Activated T-helper 1 cell treated with Interleukin-2 at 50 U/mL for 16 hours (primary cell): ENCODE data around the gene RTEL1.
A peak's percentile ranks its signal among the peaks of the same experiment; 100 is the strongest.

Experiments
- DNase-seq: peaks from one replicate; pipeline ENCODE4 v3.0.0-alpha.2; 2020; ENCODE audit warnings: low read depth

Gene RTEL1

DNA sequence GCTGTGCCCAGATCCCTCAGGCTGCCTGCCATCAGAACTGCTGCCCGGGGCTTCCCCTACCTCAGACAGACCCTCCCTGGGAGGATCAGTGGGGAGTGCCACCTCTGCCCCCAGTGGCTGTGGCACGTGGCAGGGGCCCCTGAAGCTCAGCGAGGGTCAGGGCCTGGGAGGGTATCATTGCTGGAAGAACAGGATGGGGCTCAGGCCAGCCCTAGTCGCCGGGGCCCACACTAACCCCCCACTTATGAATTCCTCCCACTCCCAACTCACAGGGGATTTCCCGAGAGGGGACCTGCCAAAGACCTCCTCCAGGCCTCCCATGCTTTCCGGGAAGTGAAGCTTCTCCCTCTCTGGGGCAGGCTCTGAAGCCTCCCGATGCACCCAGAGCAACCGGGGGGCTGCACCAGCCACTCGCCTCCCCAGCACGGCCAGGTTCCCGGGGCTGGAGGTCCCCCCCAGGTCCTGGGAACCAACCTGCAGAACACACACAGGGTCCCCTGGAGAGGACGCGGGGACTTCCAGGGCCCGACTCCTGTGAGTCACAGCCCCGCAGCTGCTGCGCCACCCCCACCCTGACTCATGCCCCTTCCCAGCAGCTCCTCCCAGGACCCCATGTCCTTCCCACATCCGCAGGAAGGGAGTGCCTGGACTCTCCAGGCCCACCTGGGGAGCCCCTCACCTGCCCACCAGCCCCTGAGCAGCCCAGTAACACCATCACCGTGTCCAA, 40.8 kb downstream of the RTEL1 start:
- DNase-seq = no peak

DNA sequence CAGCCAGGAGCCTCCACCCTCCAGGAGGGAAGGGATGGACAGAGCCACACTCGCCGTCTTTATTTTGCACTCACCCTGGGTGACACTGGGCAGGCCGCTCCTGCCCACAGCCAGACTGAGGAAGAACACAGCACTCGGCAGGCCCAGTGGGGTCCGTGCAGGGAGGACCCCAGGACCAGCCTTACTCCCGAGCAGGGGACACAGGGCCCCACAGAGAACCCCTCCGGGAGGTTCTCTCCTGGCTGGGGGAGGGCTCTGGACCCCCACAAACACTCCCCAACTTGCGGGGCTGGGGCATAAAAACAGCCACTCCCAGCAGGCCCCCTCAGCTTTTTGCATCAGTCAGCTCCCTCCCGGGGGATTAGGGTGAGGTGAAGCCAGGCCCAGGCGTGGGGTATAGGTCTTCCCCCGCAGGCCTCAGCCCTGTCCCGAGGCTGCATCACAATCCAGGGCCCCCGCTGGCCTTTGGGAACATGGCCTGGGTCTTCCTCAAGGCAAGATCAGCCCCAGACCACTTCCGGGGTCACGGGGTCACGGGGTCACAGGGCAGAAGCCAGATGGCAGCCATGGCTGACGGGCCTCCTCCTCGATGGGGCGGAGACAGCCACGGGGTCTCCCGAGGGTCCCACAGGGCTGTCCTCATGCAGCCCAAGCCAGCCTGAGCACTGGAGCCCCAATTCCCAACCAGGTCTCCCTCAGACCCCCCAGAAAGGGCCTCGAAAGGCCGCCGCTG, 41.5 kb downstream of the RTEL1 start:
- no peak for DNase-seq

DNA sequence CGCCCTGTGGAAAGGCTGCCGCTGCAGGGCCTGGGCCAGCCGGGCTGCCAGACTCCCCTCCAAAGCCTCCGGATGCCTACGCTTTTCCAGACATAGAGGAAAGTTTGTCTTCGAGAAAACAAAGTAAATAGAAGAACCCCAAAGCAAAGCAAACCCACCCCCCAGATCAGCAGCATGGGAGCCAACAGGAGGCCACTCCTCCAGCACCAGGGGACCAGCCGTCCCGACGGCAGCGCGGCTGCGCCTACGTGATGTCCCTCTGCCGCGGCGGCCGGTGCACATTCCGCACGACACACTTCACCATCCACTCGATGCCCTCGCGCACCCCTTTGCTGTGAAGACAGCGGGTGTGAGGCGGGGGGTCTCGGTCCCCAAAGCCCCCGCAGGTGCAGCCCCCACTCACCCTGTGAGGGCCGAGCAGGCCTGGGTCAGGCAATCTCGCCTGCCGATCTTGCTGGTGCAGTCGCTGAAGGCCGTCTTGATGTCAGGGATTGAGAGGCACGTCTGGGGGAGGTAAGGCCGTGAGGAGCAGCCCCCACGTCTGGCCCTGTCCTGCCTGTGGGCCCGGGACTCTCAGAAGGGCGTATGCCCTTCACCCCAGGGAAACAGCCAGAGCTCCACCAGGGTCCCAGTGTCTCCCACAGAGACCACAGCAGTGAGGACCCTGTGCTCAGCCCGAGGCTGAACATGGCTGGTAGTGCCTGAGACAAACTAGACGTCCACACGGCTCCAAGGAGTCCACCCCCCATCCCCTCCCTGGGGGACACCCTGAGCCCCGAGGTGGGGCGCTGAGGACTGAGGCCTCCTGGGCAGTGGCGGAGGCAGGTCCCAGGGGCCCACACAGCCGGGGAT, 42.3 kb downstream of the RTEL1 start:
- no peak for DNase-seq

DNA sequence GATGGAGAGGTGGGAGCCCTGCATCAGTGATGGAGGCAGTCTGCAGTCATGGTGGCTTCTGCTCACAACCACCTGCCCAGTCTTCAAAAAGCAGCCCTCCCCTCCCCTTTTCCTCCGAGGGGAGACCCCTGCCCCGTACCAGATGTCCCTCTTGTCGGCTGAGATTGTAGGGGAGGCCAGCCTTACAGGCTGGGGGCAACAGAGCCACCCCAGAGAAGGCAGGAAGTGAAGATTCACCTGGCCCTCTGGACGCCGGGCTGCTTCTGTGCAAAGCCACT, 42.9 kb downstream of the RTEL1 start:
- DNase-seq = no peak

DNA sequence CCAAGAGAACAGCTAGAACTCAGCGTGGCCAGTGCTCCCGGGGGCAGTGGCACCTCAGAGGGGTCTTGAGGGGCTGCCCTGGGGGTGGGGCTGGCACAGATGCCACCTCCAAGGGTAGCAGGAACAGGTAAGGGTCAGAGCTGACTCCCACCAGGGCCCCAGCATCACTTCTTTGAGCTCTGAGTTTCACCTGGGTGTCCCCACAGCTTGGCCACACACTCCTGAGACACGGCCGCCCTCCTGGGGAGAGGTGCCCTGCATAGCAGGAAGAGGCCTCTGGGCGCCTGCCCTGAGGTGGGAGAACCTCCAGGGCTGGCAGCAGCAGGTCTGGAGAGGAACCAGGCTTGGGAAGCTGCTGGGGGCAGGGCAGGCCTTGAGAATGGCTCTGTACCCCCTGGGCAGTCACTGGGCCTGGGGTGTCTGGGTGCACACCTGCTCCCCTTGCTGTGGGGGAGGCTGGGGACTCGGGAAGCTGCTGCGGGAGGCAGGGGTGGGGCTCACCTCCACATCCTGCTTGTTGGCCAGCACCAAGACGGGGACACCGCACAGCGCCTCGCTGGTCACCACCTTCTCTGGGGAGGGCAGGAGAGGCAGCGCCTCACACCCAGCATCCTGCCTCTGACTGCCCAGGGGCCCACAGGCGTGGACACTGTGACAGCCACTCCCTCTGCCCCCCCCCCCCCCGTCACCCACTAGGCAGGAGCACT, 43.4 kb downstream of the RTEL1 start:
- DNase-seq = no peak

DNA sequence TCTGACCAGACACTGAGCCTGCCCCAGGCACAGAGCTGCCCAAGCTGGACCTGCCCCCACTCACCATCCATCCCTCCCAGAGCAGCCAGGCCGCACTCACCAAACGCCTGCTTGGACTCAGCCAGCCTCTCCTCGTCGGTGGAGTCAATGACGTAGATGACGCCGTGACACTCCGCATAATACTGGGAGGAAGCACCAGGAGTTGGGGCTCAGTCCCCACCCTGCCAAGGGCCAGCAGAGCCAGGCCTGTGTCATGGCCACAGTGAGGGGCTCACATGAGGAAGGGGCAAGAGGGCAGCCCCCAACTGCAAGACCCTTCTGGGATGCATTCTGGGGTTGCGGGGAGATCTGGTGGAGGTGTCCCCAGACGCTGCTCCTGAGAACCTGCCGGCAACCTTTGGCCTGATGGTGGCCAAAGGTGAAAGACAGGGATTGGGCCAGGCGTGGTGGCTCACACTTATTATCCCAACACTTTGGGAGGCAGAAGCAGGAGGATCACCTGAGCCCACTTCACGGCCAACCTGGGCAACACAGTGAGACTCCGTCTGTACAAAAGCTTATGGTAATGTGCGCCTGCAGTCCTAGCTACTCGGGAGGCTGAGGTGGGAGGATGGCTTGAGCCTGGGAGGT, 44.0 kb downstream of the RTEL1 start:
- DNase-seq = no peak

DNA sequence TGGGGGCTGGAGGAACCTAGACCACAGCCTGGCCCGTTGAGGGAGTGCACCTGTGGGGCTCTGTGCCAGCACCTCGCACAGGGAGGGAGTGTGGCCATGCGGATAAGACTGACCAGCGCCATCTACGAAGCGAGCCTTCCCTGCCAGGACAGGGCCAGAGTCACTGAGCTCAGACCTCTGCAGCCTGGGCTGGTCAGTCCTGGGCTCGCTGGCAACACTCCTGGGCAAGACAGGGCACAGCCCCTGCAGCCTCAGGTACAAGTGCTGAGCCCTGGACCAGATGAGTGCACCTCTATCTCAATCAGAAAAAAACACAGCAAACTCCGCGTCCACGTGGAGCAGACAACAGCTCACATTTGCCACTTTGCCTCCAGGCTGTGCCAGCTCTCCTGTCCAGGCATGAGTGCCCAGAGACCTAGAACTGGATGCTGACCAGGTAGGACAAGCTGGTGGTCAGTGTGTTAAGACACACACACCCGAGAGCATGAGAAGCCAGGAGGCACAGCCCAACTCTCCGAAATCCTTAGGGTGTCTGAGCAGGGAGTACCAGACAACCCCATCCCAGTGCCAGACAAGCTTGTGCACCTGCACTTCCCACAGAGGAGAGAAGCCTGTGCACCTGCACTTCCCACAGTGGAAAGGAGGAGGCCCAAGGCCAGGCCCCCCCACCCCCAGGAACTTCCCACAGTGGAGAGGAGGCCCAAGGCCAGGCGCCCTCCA, 44.8 kb downstream of the RTEL1 start:
- no peak for DNase-seq

DNA sequence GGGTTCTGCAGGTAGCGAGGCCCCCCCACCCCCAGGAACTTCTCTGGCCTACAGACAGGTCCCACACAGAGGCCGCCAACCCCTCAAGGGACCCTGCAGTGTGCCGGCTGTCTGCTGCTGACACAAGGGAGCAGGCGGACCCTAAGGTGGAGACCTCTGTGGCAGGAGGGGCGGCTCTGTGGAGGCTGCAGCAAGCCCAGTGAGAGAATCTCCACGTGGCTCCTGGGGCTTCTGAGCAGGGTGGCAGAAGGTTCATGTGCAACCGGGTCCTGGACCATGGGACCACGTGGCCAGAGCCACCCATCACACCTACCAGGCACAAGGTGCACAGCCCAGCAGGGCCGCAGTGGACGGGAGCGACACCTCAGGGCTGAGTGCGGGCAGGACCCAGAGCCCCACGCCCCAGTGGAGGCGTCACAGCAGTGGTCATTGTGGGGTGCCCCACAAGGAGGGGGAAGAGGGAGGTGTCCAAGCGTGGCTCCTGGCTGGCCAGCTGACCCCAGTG, 45.4 kb downstream of the RTEL1 start:
- DNase-seq = no peak

DNA sequence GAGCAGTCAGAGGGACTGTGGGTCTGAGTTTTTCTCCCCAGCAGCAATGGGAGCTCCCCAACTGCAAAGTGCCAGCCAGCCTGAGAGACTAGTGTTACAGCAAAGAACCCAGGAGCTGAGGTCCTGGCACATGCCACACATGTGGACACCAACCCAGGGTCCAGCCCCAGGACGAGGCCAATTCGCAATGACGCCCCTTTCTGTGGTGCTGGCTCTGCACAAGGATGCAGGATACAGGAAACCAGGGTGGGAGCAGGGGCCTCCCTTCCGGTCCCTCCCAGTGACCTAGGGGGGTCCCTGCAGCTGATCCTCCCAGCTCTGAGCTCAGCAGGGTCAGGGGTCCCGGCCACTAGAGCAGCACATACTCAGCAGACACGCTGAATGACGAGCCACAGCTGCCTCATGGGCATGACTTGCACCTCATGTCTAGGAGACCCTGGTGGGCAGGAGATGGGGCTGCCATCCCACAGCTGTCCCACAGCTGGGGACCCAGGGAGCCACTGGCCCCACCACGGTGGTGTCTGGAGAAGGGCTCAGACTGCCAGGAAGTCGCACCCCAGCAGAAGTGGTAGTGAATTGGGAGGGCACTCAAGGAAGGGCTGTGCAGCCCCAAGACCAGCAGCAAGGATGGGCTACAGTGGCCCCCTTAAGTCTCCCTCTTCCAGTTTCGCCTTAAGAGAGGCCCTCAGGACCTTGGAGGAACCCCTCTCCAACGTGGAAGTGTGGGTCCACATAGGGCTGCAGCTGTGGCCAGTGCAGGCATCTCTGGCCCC, 46.0 kb downstream of the RTEL1 start:
- DNase-seq = no peak

DNA sequence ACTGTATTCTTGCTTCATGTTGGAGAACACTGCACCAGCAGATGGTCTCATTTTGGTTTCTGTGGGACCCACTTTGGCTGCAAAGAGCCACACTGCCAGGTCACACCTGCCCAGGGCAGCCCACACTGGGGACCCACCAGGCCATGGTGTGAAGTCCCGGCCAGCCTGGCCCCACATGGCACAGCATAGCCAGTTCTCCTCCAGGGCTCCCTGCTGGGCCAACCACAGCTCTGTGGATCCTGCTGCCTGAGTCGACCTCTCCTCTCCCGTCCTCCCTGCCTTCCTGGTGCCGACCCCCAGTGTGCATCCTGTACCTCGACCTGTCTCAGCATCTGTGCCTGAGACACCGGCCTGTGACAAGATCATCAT, 46.6 kb downstream of the RTEL1 start:
- no peak for DNase-seq

DNA sequence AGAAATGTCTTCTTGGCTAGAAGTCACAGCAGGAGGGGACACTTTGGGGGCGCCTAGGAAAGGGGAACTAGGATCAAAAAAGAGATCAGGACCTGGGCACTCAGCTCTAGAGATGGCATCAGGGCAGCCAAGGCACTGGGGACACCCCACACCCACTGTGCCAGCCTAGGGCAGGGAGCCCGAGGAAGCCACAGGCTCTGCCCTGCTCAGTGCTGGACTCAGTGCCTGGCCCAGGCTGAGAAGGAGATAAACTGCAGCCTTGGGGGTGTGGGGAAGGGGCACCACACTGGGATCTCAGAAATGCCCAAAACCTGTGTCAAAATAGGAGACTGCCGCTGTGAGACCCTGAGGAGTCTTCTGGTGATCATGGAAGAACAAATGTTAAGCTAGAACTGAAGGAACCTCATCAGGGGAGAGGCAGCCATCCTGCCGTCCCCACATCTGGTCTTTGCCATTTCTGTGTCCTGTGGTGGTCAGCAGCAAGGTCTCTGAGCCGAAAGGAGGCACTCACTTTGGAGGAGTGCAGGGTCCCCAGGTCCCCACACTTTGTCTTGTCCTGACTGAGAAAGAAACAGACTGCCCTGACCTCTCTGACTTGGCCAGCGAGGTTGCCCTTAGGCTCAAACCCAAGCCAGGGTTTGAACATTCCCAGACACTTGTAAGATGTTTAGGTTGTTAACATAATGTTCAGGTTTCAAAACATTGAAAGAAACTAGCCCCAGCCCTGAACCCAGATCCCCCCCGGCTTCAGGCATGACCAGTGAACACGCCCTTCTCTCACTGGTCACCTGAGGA, 47.3 kb downstream of the RTEL1 start:
- DNase-seq = no peak

DNA sequence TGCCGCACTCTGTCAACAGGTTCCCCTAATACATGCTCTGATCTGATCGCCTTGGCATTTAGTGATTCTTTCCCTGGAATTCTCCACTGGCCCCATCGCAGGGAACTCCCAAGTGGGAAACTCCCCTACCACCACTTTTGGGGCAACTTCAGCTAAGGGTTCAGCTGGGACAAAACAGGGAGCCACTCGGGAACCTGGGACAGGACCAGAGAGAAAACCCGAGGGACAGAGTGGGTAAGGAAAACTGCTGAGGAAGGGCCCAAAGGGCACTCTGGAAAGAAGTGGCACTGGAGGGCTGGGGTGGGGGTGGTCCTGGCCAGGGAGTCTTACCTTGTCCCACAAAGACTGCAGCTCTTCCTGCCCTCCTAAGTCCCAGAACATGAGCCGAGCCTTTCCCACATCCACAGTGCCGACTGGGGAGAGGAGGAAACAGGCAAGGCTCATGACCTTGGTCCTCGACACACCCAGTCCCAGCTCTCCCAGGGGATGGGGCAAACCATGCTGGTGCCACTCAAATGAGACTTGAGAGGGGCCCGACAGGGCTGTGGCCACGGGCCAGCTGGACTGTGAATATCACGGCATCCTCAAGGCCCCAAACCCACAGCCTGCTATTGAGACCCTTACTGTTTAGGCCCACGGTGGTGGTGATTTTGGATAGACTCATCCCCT, 48.0 kb downstream of the RTEL1 start:
- no peak for DNase-seq

DNA sequence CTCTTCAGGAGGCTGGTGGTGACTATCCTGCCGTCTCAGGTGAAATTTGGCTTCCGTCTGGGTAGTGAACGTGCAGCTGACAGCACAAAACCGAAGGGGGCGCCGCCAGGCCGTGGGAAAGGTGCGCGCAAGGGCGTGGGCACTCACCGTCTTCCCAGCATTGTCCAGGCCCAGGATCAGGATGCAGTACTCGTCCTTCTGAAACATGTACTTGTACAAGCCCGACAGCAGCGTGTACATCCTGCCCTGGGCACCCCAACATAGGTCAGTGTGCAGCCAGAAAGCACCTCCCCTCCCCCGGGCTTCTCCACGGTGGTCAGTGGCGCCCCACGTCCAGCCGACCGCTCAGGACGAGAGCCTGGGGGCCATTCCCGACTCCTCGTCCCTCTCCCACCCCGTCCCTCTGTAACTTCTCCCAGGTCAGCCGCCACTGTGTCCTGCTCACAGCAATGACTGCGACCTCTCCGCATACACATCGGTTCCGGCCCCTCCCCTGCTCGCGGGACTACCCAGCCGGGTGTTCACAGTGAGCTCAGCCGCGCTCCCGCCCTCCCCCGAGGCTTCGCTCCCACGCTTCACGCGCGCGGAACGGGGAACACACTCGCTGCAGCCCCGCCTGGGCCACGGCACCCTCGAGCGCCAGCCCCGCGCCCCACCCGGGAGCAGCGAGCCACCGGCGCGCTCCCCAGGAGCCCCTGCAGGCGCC, 48.9 kb downstream of the RTEL1 start:
- peak; percentile 47 for DNase-seq

DNA sequence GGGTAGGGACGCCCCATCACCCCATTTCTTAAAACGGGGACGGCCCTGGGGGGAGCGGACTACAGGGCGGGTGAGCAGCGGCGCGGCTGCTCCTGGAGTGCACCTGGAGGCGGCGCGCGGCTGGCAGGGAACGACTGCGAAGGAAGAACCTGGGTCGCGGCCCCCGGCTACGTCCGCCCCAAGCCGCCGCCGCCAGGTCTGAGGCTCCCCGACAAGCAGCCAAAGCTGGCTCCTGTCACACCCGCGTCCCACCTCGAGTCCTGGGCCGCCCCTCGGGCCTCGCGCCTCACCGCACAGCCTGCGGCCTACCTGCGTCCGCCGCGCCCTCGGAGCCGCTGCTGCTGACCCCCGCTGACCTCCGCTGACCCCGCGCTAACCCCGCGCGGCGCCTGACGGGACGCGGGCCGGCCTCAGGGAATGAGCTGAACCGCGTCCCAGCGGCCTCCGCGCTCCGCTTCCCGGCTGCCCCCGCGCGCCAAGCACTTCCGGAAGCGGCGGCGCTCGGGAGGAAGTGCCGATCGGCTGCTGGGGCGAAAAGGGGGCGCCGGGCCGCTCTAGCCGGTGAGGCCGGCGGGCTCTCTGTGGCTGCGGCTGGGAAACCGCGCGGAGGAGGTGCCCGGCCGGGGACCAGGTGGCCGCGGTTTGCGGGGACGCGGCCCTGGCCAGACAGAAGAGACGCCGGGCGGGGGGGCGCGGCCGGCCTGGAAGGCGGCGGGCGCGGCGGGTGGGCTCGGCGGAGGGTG, 49.6 kb downstream of the RTEL1 start, which contains the start of the genes ARFRP1 and ZGPAT:
TSS of gene ARFRP1 (minus strand) at position 419 of the 743 bp plus-strand sequence. CDS start 885 bp downstream, outside the sequence.
TSS of gene ZGPAT (plus strand) at position 482 of the 743 bp plus-strand sequence. CDS start 542 bp downstream, outside the sequence.
- peak; percentile 86 for DNase-seq

DNA sequence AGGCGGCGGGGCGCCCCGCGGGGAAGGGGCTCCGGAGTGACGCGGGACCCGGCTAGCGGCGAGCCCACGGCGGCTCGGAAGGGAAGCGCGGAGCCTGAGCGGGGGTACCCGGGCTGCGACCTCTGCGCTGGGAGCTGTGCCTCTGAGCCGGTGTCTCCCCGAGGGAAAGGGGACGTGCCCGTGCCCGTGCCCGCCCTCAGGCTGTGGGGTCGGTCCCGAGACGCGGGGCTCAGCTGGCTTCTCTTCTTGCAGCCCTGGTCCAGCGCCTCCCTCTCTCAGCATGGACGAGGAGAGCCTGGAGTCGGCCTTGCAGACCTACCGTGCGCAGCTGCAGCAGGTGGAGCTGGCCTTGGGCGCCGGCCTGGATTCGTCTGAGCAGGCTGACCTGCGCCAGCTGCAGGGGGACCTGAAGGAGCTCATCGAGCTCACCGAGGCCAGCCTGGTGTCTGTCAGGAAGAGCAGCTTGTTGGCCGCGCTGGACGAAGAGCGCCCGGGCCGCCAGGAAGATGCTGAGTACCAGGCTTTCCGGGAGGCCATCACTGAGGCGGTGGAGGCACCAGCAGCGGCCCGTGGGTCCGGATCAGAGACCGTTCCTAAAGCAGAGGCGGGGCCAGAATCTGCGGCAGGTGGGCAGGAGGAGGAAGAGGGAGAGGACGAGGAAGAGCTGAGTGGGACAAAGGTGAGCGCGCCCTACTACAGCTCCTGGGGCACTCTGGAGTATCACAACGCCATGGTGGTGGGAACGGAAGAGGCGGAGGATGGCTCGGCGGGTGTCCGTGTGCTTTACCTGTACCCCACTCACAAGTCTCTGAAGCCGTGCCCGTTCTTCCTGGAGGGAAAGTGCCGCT, 50.4 kb downstream of the RTEL1 start:
- no peak for DNase-seq

DNA sequence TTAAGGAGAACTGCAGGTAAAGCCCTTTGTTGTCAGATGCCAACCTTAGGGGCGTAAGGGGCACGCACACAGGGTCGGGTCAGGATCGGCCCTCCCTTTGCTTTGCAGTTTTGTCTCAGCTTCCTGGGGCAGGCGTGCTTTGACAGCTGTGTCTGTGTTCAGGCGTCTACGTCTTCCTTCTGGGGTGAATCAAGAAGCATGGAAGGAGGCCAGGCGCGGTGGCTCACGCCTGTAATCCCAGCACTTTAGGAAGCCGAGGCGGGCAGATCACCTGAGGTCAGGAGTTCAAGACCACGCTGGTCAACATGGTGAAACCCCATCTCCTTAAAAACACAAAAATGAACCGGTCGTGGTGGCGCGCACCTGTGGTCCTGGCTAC, 51.0 kb downstream of the RTEL1 start:
- DNase-seq = no peak
